Measurements from ENCODE around the gene ZDHHC22.

The ZDHHC22 gene

GRCh38 chr14:77131206-77131605, 10.4 kb downstream of the ZDHHC22 start:
- DNase-seq (ENCODE audit: low read depth in 2 of 3, low spot score in 2 of 3) = no peak

- DNase-seq (ENCODE audit: low read depth in 2 of 3, low spot score in 2 of 3) = no peak
Observed at GRCh38 chr14:77130386-77130785, 11.2 kb downstream of the ZDHHC22 start.

GRCh38 chr14:77128414-77128891, 13.1 kb downstream of the ZDHHC22 start:
- DNase-seq (ENCODE audit: low read depth in 2 of 3, low spot score in 2 of 3) = no peak

GRCh38 chr14:77126461-77126990, 15.1 kb downstream of the ZDHHC22 start:
- DNase-seq (ENCODE audit: low read depth in 2 of 3, low spot score in 2 of 3) = no peak

GRCh38 chr14:77125823-77126325, 15.7 kb downstream of the ZDHHC22 start:
- DNase-seq (ENCODE audit: low read depth in 2 of 3, low spot score in 2 of 3) = no peak

- DNase-seq (ENCODE audit: low read depth in 2 of 3, low spot score in 2 of 3) = no peak
Observed at GRCh38 chr14:77125281-77125801, 16.2 kb downstream of the ZDHHC22 start.

- DNase-seq (ENCODE audit: low read depth in 2 of 3, low spot score in 2 of 3) = no peak
Observed at GRCh38 chr14:77124345-77125280, 17.0 kb downstream of the ZDHHC22 start.

- DNase-seq (ENCODE audit: low read depth in 2 of 3, low spot score in 2 of 3) = no peak
Observed at GRCh38 chr14:77123381-77124325, 17.9 kb downstream of the ZDHHC22 start.

GRCh38 chr14:77122526-77123125, 19.0 kb downstream of the ZDHHC22 start:
- DNase-seq (ENCODE audit: low read depth in 2 of 3, low spot score in 2 of 3) = no peak

GRCh38 chr14:77120771-77121743, 20.5 kb downstream of the ZDHHC22 start:
- DNase-seq (ENCODE audit: low read depth in 2 of 3, low spot score in 2 of 3) = no peak

- no peak for DNase-seq (ENCODE audit: low read depth in 2 of 3, low spot score in 2 of 3)
Observed at GRCh38 chr14:77119851-77120250, 21.7 kb downstream of the ZDHHC22 start.

GRCh38 chr14:77116172-77116817, 25.3 kb downstream of the ZDHHC22 start:
- no peak for DNase-seq (ENCODE audit: low read depth in 2 of 3, low spot score in 2 of 3)

- no peak for DNase-seq (ENCODE audit: low read depth in 2 of 3, low spot score in 2 of 3)
Observed at GRCh38 chr14:77114609-77115008, 27.0 kb downstream of the ZDHHC22 start.

GRCh38 chr14:77113644-77114043, 27.9 kb downstream of the ZDHHC22 start:
- DNase-seq (ENCODE audit: low read depth in 2 of 3, low spot score in 2 of 3) = no peak

GRCh38 chr14:77111021-77111420, 30.6 kb downstream of the ZDHHC22 start:
- no peak for DNase-seq (ENCODE audit: low read depth in 2 of 3, low spot score in 2 of 3)

GRCh38 chr14:77110286-77110685, 31.3 kb downstream of the ZDHHC22 start:
- no peak for DNase-seq (ENCODE audit: low read depth in 2 of 3, low spot score in 2 of 3)

- DNase-seq (ENCODE audit: low read depth in 2 of 3, low spot score in 2 of 3) = no peak
Observed at GRCh38 chr14:77109656-77110055, 31.9 kb downstream of the ZDHHC22 start.

- DNase-seq (ENCODE audit: low read depth in 2 of 3, low spot score in 2 of 3) = no peak
Observed at GRCh38 chr14:77108753-77109152, 32.8 kb downstream of the ZDHHC22 start.

GRCh38 chr14:77107228-77107627, 34.4 kb downstream of the ZDHHC22 start:
- no peak for DNase-seq (ENCODE audit: low read depth in 2 of 3, low spot score in 2 of 3)
